ENCODE measurements around the gene ERICH2.

ERICH2 gene

GRCh38 chr2:170845343-170845742 is 75.2 kb downstream of the ERICH2 start:
- no peaks in the 10 kb centered on the region for H3K9me3 ChIP-seq (ENCODE audit: control insufficient read depth, low read length)
- H3K27ac ChIP-seq (ENCODE audit: low read depth, low read length, severe bottlenecking) = no peak overlapping the region
- H3K4me3 ChIP-seq (ENCODE audit: extremely low read depth, insufficient read depth, low read length, poor library complexity, severe bottlenecking) = no peak overlapping the region
- H3K4me1 ChIP-seq (ENCODE audit: control insufficient read depth, insufficient read depth, low read length, poor library complexity, severe bottlenecking) = peaks cover 53% of the 10 kb centered on the region
- 96 to 99% methylated on average over 10 of the region's 10 CpGs for WGBS, 2 experiments (ENCODE audit: insufficient coverage in 2 of 2)
- H3K36me3 ChIP-seq (ENCODE audit: control insufficient read depth, insufficient read depth, low read length) = peaks cover 56% of the 10 kb centered on the region

- Histone ChIP-seq H3K36me3 (ENCODE audit: control insufficient read depth, insufficient read depth, low read length) (peaks cover 53% of the 10 kb centered on the region), H3K4me1 (ENCODE audit: control insufficient read depth, insufficient read depth, low read length, poor library complexity, severe bottlenecking) (peaks cover 53% of the 10 kb centered on the region)
These were observed 76.1 kb downstream of the ERICH2 start for GRCh38 chr2:170846314-170846713.

GRCh38 chr2:170847716-170848115 is 77.5 kb downstream of the ERICH2 start:
- 95 to 100% methylated on average over 1 to 2 of the region's 4 CpGs for WGBS, 2 experiments (ENCODE audit: insufficient coverage in 2 of 2)
- H3K36me3 ChIP-seq (ENCODE audit: control insufficient read depth, insufficient read depth, low read length) = peaks cover 47% of the 10 kb centered on the region
- H3K4me3 ChIP-seq (ENCODE audit: extremely low read depth, insufficient read depth, low read length, poor library complexity, severe bottlenecking) = no peak overlapping the region
- no peaks in the 10 kb centered on the region for H3K9me3 ChIP-seq (ENCODE audit: control insufficient read depth, low read length)
- H3K4me1 ChIP-seq (ENCODE audit: control insufficient read depth, insufficient read depth, low read length, poor library complexity, severe bottlenecking) = peaks cover 40% of the 10 kb centered on the region
- H3K27ac ChIP-seq (ENCODE audit: low read depth, low read length, severe bottlenecking) = no peak overlapping the region

More at GRCh38 chr2:170846314-170846713, 76.1 kb downstream of the ERICH2 start:
- Histone ChIP-seq H3K27ac (ENCODE audit: low read depth, low read length, severe bottlenecking) (no peak overlapping the region), H3K4me3 (ENCODE audit: extremely low read depth, insufficient read depth, low read length, poor library complexity, severe bottlenecking) (no peak overlapping the region), H3K9me3 (ENCODE audit: control insufficient read depth, low read length) (no peaks in the 10 kb centered on the region)

All from mesodermal cell (in vitro differentiated cells).